ENCODE results near the gene YY1.

Gene YY1

DNA sequence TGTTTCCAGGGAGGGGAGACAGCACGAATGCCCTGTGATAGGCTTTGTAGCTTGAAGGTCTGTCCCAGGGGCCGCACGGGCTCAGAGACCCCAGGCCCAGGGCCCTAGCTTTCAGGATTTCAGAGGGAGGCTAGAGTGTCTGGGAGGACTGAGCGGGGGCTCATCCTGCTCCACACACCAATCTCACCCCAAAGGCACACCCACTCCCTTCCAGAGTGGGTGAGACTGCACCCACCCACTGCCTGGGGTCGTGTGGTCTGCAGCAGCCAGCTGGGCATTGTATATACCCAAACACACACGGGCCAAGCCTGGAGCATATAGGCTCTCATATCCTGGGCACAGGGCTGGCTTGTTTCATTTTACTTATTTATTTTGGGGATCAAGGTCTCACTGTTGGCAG lies 78.4 kb downstream of the YY1 start:
- no peak for DNase-seq (ENCODE audit: low spot score)

DNA sequence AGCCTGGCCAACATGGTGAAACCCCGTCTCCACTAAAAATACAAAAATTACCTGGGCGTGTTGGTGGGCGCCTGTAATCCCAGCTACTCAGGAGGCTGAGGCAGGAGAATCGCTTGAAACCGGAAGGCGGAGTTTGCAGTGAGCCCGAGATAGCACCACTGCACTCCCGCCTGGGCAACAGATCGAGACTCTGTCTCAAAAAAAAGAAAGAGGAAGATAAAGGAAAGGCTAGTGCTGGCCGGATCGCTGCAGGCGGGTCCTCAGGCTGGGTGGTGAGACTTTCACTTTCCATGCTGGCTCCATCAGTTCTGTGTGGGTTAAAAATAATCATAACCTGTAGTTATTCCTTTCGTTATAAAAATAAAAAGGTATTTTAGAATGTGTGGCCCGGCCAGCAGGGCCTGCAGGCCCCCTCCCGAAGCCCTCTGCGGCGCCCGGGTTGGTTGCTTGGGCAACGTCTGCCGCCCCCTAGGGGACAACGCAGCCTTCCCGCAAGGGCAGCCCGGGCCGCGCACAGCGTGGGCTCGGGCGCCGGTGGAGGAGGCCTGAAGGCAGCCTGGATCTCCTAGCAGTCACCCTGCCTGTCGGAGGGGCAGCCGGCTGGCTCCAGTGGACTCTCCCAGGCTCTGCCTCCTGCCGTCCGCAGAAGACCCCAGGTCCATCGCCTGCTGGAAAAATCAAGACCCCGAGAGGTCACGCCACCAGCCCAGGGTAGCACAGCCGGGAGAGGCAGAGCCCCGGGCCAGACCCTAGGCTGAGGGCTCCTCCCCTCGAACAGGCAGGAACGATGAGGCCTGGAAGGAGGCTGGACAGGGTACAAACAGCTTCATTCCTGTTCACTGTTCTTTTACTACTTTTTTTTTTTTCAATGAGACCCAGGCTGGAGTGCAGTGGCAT lies 79.2 kb downstream of the YY1 start:
- peak; percentile 17 for DNase-seq (ENCODE audit: low spot score)

DNA sequence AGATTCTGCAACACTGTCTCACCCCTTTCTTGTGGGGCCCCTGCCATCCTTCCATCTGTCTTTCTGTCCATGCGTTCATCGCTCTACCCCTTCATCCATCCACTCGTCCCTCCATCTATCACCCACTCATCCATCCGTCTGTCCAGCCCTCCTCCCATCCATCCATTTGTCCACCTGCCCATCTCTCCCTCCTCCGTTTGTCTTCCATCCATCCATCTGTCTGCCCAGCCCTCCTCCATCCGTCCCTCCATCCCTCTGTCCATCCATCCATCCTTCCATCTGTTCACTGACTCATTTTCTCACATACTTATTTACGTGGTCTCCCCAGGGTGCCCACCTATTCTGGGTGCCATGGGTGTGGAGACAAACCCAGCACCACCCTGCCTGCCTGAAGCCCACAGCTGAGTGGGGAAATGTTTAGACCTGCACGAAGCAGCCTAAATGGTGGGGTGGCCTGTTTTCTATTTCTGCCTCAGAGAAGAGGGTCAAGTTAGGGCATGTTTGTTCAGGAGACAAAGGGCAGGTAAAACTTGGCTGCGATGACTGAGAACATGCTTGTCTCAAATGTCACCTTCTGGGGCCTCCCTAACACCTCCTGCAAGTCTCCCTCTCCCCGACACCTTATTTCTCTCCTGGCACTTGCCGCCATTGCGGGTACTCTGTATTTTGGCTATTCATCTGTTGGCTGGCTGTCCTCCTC lies 81.4 kb downstream of the YY1 start:
- no peak for DNase-seq (ENCODE audit: low spot score)

DNA sequence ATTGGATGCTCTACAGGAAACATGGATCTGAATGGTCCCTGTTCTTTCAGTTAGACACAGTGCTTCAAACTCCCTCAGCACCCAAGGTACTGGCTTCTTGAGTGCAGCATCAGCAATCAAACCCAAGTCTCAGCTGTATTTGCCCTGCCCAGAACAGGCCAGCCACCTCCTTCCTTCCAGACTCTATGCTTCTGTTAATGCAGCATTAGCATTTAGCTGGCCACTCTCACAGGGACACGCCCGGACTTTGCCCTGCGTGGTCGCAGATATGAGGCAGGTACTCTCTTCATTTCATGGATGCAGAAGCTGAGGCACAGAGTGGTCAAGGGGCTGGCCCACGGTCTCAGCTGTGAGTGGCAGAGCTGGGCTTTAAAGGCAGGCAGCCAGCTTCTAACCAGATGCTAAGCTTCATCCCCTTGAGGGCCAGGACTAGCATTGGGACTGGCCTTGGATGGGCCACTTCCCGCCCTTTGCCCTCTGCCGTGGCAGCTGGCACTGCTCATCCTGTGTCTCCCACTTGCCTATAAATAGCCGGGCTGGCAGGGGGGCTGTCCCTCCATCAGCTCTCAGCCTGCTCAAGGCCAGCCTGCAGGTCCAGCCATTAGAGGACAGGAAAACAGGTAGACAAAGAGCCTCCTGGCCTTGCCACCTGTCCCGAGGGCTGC lies 82.7 kb downstream of the YY1 start:
- no peak for DNase-seq (ENCODE audit: low spot score)

DNA sequence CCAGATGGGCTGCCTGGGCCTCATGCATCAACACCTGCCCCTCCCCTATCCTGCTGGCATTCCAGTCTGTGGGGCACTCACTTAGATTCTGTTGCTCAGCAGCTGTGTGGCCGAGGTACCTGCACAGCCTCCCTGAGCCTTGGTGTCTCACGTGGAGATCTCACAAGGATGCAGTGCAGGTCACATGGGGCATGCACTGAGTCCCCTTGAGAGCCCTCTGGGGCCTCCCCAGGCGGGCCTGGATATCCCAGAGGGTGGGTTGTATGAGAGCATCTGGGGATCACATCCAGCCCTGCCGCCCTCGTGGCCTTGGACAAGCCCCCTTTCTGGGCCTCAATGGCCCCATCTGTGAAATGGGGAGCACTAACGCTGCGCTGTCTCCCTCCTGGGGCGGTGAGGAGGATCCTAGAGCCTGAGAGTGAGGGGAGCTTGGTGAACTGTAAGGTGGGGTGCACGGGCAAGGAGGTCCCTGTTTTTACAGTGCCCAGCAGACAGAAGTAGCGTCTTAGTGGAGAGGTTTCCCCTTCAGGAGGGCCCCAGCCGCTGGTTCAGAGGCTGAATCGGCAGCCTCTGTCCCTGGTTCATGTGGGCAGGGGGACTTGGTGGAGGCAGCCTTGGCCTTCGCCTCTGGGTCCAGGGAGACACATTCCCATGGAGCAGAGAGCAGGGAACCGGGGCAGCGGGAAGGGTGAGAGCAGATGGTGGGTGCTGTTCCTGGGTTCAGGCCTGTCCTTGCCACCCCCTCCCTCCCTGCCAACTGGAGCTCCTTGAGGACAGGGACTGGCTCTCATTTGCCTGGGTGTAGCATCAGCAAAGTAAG lies 83.4 kb downstream of the YY1 start:
- no peak for DNase-seq (ENCODE audit: low spot score)

DNA sequence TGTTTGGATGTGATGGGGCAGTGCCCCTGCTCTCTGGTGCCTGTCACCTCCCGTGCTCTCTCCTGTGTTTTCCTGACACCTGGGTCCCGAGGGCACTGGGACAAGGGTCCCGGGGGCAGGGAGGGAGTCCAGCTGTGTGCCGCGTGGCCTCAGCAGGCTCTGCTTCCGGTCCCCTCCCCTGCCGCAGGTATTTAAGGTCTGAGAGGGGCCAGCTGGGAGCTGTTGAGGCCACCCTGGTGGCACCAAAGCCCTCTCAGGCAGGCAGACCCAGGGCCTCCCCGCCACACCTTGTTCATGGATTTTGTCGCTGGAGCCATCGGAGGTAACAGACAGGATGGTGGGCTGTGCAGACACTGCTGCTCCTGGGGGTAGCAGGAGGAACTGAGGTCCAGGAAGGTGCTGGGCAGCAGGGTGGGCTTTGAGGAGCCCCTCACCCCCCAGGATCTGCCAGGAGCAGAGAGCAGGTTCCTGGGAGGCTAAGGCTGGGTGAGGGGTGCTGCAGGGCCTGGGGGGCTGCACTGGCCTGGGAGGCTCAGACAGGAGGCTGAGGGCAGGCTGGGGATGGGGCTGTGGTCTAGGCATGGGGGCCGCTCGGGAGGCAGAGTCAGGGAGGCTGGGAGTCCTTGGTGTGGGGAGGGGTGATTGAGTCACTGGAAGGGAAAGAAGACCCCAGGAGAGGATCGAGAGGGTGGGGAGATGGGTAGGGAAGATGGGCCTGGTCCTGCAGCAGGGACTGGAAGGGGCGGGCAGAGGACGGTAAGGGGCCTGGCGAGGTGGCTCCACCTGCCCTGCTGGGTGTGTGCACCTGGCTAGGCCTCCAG lies 84.4 kb downstream of the YY1 start, which contains the start of gene SLC25A47:
SLC25A47 (plus strand) TSS at position 219 of the 821 bp plus-strand sequence; CDS start at position 295, 76 bp downstream.
- no peak for DNase-seq (ENCODE audit: low spot score)

DNA sequence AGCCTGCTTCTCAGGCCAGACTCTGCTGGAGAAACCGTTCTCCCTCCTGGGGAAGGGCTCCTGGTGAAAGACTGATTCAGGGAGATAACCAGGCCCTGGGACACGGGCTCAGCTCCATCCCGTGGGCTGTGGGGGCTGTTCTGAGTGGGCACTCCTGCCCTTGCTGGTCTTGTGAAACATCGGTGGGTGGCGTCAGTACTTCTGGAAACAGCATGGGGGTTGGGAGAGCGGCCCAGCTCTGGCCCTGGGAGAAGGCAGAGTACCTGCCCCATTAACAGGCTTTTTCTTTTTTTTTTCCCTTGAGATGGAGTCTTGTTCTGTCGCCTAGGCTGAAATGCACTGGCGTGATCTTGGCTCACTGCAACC lies 85.0 kb downstream of the YY1 start:
- DNase-seq (ENCODE audit: low spot score): no peak

DNA sequence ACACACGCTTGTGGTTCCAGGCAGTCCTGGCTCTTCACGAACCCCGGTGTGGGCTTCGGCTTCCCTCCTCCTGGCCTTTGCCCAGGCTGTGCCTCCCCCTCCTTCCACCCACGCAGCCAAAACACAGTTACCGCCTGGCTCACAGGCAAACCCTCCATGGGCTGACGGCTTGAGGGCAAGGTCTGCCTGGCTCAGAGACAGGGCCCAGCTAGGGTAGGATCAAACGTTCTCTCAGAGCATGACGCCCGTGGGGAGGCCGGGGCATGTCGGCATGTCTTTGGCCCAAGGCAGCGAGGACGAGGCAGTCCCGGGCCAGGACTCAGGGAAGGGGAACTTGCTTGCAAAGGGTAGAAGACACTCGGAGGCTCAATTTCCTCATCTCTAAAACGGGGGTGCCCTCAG lies 86.3 kb downstream of the YY1 start:
- no peak for DNase-seq (ENCODE audit: low spot score)

DNA sequence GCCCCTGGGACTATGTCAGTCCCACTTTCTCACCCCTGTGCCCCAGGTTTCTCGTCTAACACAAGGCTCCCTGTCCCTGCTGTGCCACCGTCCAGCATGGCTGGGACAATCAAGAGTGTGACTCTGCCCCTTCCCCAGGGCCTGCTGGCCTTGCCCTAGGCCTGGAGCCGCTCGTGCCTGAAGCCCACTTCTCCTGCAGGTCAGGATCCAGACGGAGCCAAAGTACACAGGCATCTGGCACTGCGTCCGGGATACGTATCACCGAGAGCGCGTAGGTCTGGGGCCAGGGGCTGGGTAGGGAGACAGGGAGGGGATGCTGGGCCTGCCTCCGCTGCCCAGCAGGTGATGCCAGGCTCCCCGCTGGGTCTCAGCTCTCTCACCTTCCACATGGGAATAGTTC lies 87.0 kb downstream of the YY1 start:
- DNase-seq (ENCODE audit: low spot score): no peak

DNA sequence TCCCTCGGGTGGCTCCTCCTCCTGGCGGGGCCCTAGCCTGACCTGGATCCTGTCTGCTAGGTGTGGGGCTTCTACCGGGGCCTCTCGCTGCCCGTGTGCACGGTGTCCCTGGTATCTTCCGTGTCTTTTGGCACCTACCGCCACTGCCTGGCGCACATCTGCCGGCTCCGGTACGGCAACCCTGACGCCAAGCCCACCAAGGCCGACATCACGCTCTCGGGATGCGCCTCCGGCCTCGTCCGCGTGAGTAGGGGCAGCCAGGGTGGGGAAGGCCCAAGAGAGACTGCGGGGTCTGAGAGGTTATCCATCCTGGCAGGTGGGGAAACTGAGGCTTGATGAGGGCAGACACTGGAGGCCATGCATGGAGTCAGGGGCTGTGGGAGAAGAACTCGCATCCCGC lies 88.2 kb downstream of the YY1 start:
- DNase-seq (ENCODE audit: low spot score): no peak

DNA sequence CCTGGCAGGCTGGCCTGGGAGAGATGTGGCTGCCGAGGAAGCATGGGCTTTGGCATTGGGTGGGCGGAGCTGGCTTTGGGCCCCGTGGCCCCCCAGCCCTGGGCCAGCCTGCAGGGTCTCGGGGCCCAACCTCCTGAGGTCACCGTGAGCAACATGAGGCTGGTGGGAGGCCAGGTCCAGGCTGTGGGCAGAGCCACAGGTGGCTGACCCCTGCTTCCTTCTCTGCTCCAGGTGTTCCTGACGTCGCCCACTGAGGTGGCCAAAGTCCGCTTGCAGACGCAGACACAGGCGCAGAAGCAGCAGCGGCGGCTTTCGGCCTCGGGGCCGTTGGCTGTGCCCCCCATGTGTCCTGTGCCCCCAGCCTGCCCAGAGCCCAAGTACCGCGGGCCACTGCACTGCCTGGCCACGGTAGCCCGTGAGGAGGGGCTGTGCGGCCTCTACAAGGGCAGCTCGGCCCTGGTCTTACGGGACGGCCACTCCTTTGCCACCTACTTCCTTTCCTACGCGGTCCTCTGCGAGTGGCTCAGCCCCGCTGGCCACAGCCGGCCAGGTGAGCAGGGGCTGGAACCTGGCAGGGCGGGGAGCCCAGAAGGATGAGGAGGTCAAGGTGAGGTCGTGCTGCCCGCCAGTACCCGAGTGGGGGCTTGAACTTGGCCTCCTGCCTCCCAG lies 89.7 kb downstream of the YY1 start:
- DNase-seq (ENCODE audit: low spot score): no peak

DNA sequence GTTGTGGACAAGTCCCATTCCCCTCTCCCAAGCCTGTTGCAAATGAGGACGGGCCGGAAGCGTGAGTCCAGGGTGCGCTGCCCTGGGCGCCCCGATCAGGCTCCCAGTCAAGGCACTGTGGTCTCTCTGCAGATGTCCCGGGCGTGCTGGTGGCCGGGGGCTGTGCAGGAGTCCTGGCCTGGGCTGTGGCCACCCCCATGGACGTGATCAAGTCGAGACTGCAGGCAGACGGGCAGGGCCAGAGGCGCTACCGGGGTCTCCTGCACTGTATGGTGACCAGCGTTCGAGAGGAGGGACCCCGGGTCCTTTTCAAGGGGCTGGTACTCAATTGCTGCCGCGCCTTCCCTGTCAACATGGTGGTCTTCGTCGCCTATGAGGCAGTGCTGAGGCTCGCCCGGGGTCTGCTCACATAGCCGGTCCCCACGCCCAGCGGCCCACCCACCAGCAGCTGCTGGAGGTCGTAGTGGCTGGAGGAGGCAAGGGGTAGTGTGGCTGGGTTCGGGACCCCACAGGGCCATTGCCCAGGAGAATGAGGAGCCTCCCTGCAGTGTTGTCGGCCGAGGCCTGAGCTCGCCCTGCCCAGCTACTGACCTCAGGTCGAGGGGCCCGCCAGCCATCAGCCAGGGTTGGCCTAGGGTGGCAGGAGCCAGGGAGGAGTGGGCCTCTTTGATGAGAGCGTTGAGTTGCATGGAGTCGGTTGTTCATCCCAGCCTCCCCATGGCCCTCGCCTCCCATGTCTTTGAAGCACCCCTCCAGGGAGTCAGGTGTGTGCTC lies 90.5 kb downstream of the YY1 start:
- no peak for DNase-seq (ENCODE audit: low spot score)

DNA sequence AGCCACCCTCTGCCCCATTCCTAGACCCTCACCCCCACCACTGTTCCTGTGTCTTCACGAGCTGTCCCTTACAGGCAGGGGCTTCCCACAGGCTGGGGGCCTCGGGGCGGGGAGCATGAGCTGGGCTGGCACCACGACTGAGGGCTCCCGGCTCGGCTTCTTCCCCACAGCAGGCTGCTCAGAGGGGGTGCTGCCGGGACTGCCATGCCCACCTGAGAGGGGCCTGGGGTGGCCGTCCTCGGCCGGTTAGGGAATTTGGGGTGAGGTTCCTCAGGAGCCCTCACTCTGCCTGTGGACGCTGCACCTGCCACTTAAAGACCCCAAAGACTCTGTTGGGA lies 91.0 kb downstream of the YY1 start:
- DNase-seq (ENCODE audit: low spot score): no peak

DNA sequence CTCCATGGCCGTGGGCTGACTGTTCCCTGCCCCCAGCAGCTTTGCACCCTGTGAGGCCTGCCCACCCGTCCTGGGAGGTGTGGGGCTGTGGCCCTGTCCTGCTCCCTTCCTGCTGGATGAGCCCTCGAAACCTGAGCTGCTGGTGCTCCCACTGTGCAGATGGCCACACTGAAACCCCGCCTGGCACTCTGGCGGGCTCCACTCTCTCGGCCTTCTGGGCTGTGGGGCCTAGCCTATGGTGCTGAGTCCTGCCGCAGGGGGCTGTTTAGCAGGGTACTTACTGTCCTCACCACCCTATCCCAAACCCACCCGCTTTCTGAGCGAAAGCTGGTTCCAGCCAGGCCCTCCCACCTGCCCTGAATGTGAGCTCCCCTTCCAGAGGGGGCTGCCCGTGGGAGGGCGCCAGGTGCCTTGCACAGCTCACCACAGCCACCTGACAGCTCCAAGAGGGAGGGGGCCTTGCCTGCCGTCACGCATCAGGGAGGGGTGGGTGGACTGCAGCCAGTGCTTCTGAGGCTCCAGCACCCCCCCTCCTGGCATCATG lies 91.5 kb downstream of the YY1 start:
- no peak for DNase-seq (ENCODE audit: low spot score)

DNA sequence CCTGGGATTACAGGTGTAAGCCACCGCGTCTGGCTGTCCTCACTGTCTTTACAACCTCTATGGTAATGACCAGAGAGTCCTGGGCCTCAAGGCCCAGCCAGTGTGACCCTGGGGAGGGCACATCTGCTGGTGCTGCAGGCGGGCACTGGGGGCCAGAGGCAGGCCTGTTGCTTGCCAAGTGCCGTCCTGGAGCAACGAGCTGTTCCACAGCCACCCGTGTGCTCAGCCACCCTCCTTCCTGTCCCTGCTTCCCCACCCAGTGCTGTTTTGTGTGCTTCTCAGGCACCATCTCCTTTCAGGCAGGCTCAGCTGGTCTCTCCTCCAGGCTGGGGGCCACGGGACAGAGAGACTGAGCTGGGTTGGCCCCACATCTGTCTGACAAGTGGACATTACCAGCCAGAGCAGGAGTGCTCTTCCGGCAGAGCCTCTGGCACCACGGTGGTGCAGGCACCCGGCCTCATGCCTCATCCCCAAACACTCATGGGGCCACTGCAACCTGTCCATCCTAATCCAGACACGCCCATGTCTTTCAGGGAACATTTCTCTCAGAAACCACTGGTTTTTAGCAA lies 93.2 kb downstream of the YY1 start:
- DNase-seq (ENCODE audit: low spot score): no peak
